Measurements from ENCODE around the gene IGDCC3. TPM values are rescaled to one million over a fixed set of nuclear protein-coding genes. Genes with fewer than 3 reads are reported as not detected.

IGDCC3 gene
- total RNA-seq, 6 donors from 2014 or later: 0.10 to 0.29 TPM; not detected in 4

- 86% methylated on average over 9 of the region's 9 CpGs for WGBS, 2 donors
- TF ChIP-seq CTCF (IDR thresholded peaks at IDR 0.05) (no peak), POLR2AphosphoS5 (IDR thresholded peaks at IDR 0.05) (no peak), POLR2A (IDR thresholded peaks at IDR 0.05) (no peak), EP300 (IDR thresholded peaks at IDR 0.05) (no peak)
- DNase-seq (no peak), ATAC-seq (ENCODE audit: low FRiP score in 2 of 2) (no peak)
- no peaks in the 10 kb centered on the region for H3K36me3 ChIP-seq
- no peak overlapping the region for H3K27ac ChIP-seq
- H3K4me3 ChIP-seq: no peak overlapping the region
- no peaks in the 10 kb centered on the region for H3K9me3 ChIP-seq
- peaks cover 0 to 27% (median 10%) of the 10 kb centered on the region in 4 donors for H3K27me3 ChIP-seq
- peaks cover 4 to 17% (median 8%) of the 10 kb centered on the region in 4 donors for H3K4me1 ChIP-seq
Measured at GRCh38 chr15:65394936-65395335, 17.1 kb upstream of the IGDCC3 start.

- TF ChIP-seq EP300 (IDR thresholded peaks at IDR 0.05) (no peak), POLR2AphosphoS5 (IDR thresholded peaks at IDR 0.05) (no peak), POLR2A (IDR thresholded peaks at IDR 0.05) (no peak), CTCF (IDR thresholded peaks at IDR 0.05) (no peak)
- Histone ChIP-seq H3K4me1 (peaks cover 4 to 17% (median 8%) of the 10 kb centered on the region in 4 donors), H3K27ac (no peak overlapping the region), H3K27me3 (peaks cover 0 to 27% (median 10%) of the 10 kb centered on the region in 4 donors), H3K9me3 (no peaks in the 10 kb centered on the region), H3K4me3 (no peak overlapping the region), H3K36me3 (no peaks in the 10 kb centered on the region)
- WGBS, 2 donors: 87 to 90% methylated on average over 9 to 10 of the region's 11 CpGs
- ATAC-seq (ENCODE audit: low FRiP score in 2 of 2) (no peak), DNase-seq (no peak)
Measured at GRCh38 chr15:65394280-65394789, 16.5 kb upstream of the IGDCC3 start.

GRCh38 chr15:65393557-65393956, 15.8 kb upstream of the IGDCC3 start:
- Histone ChIP-seq H3K9me3 (no peaks in the 10 kb centered on the region), H3K27me3 (peaks cover 0 to 27% (median 10%) of the 10 kb centered on the region in 4 donors), H3K36me3 (no peaks in the 10 kb centered on the region), H3K4me1 (peaks cover 4 to 17% (median 8%) of the 10 kb centered on the region in 4 donors), H3K4me3 (no peak overlapping the region), H3K27ac (no peak overlapping the region)
- TF ChIP-seq POLR2A (IDR thresholded peaks at IDR 0.05) (no peak), CTCF (IDR thresholded peaks at IDR 0.05) (no peak), EP300 (IDR thresholded peaks at IDR 0.05) (no peak), POLR2AphosphoS5 (IDR thresholded peaks at IDR 0.05) (no peak)
- ATAC-seq (ENCODE audit: low FRiP score in 2 of 2) (no peak), DNase-seq (no peak)
- 76 to 84% methylated on average over 7 to 8 of the region's 8 CpGs for WGBS, 2 donors

- no peak for DNase-seq
- 88 to 93% methylated on average over 3 to 13 of the region's 13 CpGs for WGBS, 2 donors
- H3K4me1 ChIP-seq: peaks cover 4 to 17% (median 8%) of the 10 kb centered on the region in 4 donors
- TF ChIP-seq CTCF (IDR thresholded peaks at IDR 0.05) (no peak), POLR2AphosphoS5 (IDR thresholded peaks at IDR 0.05) (no peak), POLR2A (IDR thresholded peaks at IDR 0.05) (no peak), EP300 (IDR thresholded peaks at IDR 0.05) (no peak)
- H3K27me3 ChIP-seq: peaks cover 0 to 27% (median 10%) of the 10 kb centered on the region in 4 donors
- H3K9me3 ChIP-seq: no peaks in the 10 kb centered on the region
- H3K36me3 ChIP-seq: no peaks in the 10 kb centered on the region
- H3K27ac ChIP-seq: no peak overlapping the region
- H3K4me3 ChIP-seq: no peak overlapping the region
- ATAC-seq (ENCODE audit: low FRiP score in 2 of 2): no peak
Measured at GRCh38 chr15:65393091-65393490, 15.3 kb upstream of the IGDCC3 start.

GRCh38 chr15:65392368-65392767, 14.6 kb upstream of the IGDCC3 start:
- peaks cover 4 to 17% (median 8%) of the 10 kb centered on the region in 4 donors for H3K4me1 ChIP-seq
- WGBS, 2 donors: 91 to 97% methylated on average over 2 of the region's 2 CpGs
- peaks cover 0 to 27% (median 10%) of the 10 kb centered on the region in 4 donors for H3K27me3 ChIP-seq
- no peak overlapping the region for H3K4me3 ChIP-seq
- ATAC-seq (ENCODE audit: low FRiP score in 2 of 2): no peak
- DNase-seq: no peak
- no peaks in the 10 kb centered on the region for H3K9me3 ChIP-seq
- no peaks in the 10 kb centered on the region for H3K36me3 ChIP-seq
- H3K27ac ChIP-seq: no peak overlapping the region
- TF ChIP-seq EP300 (IDR thresholded peaks at IDR 0.05) (no peak), POLR2AphosphoS5 (IDR thresholded peaks at IDR 0.05) (no peak), POLR2A (IDR thresholded peaks at IDR 0.05) (no peak), CTCF (IDR thresholded peaks at IDR 0.05) (no peak)

Data from upper lobe of left lung (tissue), 6 donors.